HFF-Myc (cell line): ENCODE measurements around the gene SLC35E3.

Experiments
- DNase-seq: peaks from one replicate; pipeline ENCODE4 v3.0.0-alpha.2; 2011; ENCODE audit warnings: low read depth; ENCODE audit errors: extremely low read depth
- H3K4me3 ChIP-seq: replicated peaks from 2 replicates; pipeline ENCODE4 v1.5.1; 2011; ENCODE audit warnings: low read depth, mild to moderate bottlenecking, control low read depth, low read length
- TF ChIP-seq, protein P1 (sequence below): IDR thresholded peaks from 2 replicates; pipeline ENCODE4 v1.5.1; 2012; ENCODE audit warnings: mild to moderate bottlenecking, low read depth, low read length, control low read depth; ENCODE audit errors: missing control alignments

SLC35E3 gene

DNA sequence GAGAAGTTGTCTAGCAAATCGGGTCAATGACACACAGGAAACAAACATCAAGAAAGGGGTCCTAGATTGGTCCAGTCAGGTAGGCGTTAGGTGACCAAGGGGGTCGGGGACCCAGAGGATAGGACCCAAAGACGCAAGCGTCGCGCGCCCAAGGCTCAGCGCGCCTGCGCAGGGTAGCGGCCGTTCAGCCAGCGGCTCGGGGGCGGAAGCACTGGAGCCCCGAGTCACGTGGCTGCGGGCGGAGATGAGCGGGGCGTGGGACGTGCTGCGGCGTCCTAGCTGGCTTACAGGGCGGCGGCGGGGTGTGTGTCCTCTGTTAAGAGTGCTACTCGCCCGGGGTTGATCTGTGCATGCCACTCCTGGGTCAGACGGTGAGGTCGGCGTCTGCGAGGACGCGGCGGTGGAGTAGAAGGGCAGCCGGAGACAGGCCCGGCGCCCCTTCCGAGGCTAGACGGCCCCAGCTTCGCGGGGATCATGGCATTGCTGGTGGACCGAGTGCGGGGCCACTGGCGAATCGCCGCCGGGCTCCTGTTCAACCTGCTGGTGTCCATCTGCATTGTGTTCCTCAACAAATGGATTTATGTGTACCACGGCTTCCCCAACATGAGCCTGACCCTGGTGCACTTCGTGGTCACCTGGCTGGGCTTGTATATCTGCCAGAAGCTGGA lies at the start of gene SLC35E3:
Gene SLC35E3, plus strand, starts transcription at position 273 of the 668 bp plus-strand sequence. Its CDS starts 202 bp downstream, at position 475.
- TF ChIP-seq, protein P1, sequence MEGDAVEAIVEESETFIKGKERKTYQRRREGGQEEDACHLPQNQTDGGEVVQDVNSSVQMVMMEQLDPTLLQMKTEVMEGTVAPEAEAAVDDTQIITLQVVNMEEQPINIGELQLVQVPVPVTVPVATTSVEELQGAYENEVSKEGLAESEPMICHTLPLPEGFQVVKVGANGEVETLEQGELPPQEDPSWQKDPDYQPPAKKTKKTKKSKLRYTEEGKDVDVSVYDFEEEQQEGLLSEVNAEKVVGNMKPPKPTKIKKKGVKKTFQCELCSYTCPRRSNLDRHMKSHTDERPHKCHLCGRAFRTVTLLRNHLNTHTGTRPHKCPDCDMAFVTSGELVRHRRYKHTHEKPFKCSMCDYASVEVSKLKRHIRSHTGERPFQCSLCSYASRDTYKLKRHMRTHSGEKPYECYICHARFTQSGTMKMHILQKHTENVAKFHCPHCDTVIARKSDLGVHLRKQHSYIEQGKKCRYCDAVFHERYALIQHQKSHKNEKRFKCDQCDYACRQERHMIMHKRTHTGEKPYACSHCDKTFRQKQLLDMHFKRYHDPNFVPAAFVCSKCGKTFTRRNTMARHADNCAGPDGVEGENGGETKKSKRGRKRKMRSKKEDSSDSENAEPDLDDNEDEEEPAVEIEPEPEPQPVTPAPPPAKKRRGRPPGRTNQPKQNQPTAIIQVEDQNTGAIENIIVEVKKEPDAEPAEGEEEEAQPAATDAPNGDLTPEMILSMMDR = no peak
- peak; percentile 53 for DNase-seq
- H3K4me3 ChIP-seq = peak within 1 kb of the TSS; percentile 68

- TF ChIP-seq, protein P1 = no peak
- no peak overlapping the region for H3K4me3 ChIP-seq
- no peak for DNase-seq
Measured at GRCh38 chr12:68699486-68699885, 46.5 kb upstream of the SLC35E3 start.

- TF ChIP-seq, protein P1 = no peak
- no peak overlapping the region for H3K4me3 ChIP-seq
- no peak for DNase-seq
Measured at GRCh38 chr12:68727776-68728175, 18.2 kb upstream of the SLC35E3 start.

DNA sequence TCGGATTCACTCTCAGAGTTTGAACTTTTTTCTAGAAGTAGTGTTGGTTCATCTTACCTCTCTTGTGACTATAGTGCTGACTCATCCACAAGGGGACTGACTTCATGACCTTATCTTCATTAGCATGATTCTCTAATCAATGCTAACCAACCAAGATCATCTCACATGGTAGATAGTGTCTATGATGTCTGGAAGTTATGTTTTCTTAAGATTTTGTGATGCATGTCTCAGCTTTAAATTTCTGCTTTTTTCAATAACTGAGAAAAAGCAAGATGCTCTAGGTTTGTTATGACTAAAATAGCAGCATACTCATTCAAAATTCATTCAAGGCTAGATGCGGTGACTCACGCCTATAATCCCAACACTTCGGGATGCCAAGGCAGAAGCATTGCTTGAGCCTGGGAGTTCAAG lies 12.3 kb upstream of the SLC35E3 start:
- no peak overlapping the region for H3K4me3 ChIP-seq
- TF ChIP-seq, protein P1 = no peak
- DNase-seq = no peak

DNA sequence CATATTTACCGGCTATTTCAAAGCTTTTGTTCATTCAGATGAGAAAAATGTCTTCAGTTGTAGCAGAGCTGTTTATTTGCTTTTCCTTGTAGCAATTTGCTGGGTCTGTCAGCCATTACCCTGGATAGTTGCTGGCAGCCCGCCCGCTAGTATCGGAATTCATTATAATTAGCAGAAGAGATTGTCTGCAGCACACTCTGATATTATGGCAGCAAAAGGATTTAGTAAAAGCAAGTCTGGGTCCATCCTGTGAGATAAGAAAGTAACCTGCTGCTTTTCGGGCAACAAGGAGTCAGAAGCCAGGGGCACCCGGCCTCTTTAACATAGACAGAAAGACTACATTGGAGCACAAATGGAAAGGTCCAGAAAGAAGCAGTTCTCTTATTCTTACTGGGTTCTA lies 6.1 kb upstream of the SLC35E3 start:
- H3K4me3 ChIP-seq = no peak overlapping the region
- no peak for DNase-seq
- TF ChIP-seq, protein P1 = no peak

GRCh38 chr12:68743356-68743755 lies 2.6 kb upstream of the SLC35E3 start:
- no peak for DNase-seq
- TF ChIP-seq, protein P1 = no peak
- H3K4me3 ChIP-seq = no peak overlapping the region
